WI38 (cell line): ENCODE data around the gene ASB10.

Source experiments
- H3K4me3 ChIP-seq: 2 replicates; pipeline ENCODE4 v1.5.1; 2011; ENCODE audit warnings: low read depth, mild to moderate bottlenecking, control low read depth, low read length
- CTCF ChIP-seq: IDR thresholded peaks from 2 replicates; pipeline ENCODE4 v1.5.1; 2012; ENCODE audit warnings: low read depth, mild to moderate bottlenecking, control low read depth, low read length

ASB10 gene

GRCh38 chr7:151142686-151143040, 44.4 kb downstream of the ASB10 start:
- no peak overlapping the region for H3K4me3 ChIP-seq
- TF ChIP-seq CTCF: no peak

GRCh38 chr7:151141855-151142685, 45.0 kb downstream of the ASB10 start:
- no peak for TF ChIP-seq CTCF

GRCh38 chr7:151141311-151141854, 45.7 kb downstream of the ASB10 start:
- H3K4me3 ChIP-seq: no peak overlapping the region
- no peak for TF ChIP-seq CTCF

More at GRCh38 chr7:151141855-151142685, 45.0 kb downstream of the ASB10 start:
- H3K4me3 ChIP-seq: no peak overlapping the region

- TF ChIP-seq CTCF: no peak
- H3K4me3 ChIP-seq: no peak overlapping the region
Observed at GRCh38 chr7:151140826-151141225, 46.2 kb downstream of the ASB10 start.

GRCh38 chr7:151139791-151140190, 47.3 kb downstream of the ASB10 start:
- H3K4me3 ChIP-seq: no peak overlapping the region
- no peak for TF ChIP-seq CTCF

GRCh38 chr7:151139071-151139790, 47.8 kb downstream of the ASB10 start:
- TF ChIP-seq CTCF: no peak
- H3K4me3 ChIP-seq: no peak overlapping the region
